GM18867 (cell line): ENCODE data around the gene IQCN.

Experiments used
- ATAC-seq: cut with Tn5 transposase; IDR thresholded peaks from one replicate; pipeline ENCODE4 v1.9.1; 2021; ENCODE audit warnings: mild to moderate bottlenecking, moderate library complexity; ENCODE audit not compliant: unreplicated experiment

Gene IQCN

GRCh38 chr19:18245297-18245696, 29.0 kb downstream of the IQCN start:
- no peak for ATAC-seq

- ATAC-seq: no peak
These were observed 34.9 kb downstream of the IQCN start for GRCh38 chr19:18239303-18239702.

- ATAC-seq: no peak
These were observed 40.1 kb downstream of the IQCN start for GRCh38 chr19:18234194-18234593.

GRCh38 chr19:18233224-18233825, 40.9 kb downstream of the IQCN start:
- ATAC-seq: no peak

GRCh38 chr19:18232540-18233223, 41.6 kb downstream of the IQCN start:
- no peak for ATAC-seq

- no peak for ATAC-seq
These were observed 42.5 kb downstream of the IQCN start for GRCh38 chr19:18231775-18232174.

GRCh38 chr19:18230941-18231734, 43.1 kb downstream of the IQCN start:
- ATAC-seq: no peak

GRCh38 chr19:18229915-18230314, 44.3 kb downstream of the IQCN start:
- no peak for ATAC-seq

- ATAC-seq: no peak
These were observed 44.8 kb downstream of the IQCN start for GRCh38 chr19:18229474-18229873.

GRCh38 chr19:18227781-18228271, 46.4 kb downstream of the IQCN start:
- no peak for ATAC-seq

GRCh38 chr19:18226956-18227780, 47.1 kb downstream of the IQCN start:
- ATAC-seq: no peak

GRCh38 chr19:18225702-18226468, 48.4 kb downstream of the IQCN start, which contains the start of gene PDE4C:
PDE4C (minus strand) TSS chr19:18226438; CDS start chr19:18226415, 23 bp downstream.
- no peak for ATAC-seq

GRCh38 chr19:18225355-18225701, 48.9 kb downstream of the IQCN start:
- no peak for ATAC-seq

- ATAC-seq: peak; percentile 90
These were observed 49.5 kb downstream of the IQCN start for GRCh38 chr19:18224525-18225354.

- peak; percentile 22 for ATAC-seq
These were observed 50.3 kb downstream of the IQCN start for GRCh38 chr19:18223860-18224524.

GRCh38 chr19:18221815-18222725, 52.2 kb downstream of the IQCN start:
- no peak for ATAC-seq

GRCh38 chr19:18220632-18221275, 53.5 kb downstream of the IQCN start:
- no peak for ATAC-seq
